Astrocyte (in vitro differentiated cells and primary cell): ENCODE data around the gene CALML5.

Experiments used
- CTCF ChIP-seq: IDR thresholded peaks from 2 replicates; pipeline ENCODE4 v1.5.1; 2011; ENCODE audit warnings: low read depth, mild to moderate bottlenecking, inconsistent platforms, low read length, moderate library complexity; ENCODE audit not compliant: insufficient read depth
- EZH2 ChIP-seq: IDR thresholded peaks from 2 replicates; pipeline ENCODE4 v1.6.1; 2012; ENCODE audit warnings: mild to moderate bottlenecking, low read length, inconsistent platforms; ENCODE audit not compliant: insufficient read depth

GRCh38 chr10:5458949-5459747 lies 40.2 kb downstream of the CALML5 start:
- no peak for TF ChIP-seq CTCF
- no peak for TF ChIP-seq EZH2
